IPS DF 4.7 (cell line): ENCODE data around the gene CUL7.
"Not testable (repeated sequence)": the region's sequence is repeated elsewhere in the genome, so short reads cannot be mapped to it uniquely, and the experiment has no call there.

Experiments
- DNase-seq: peaks from one replicate; pipeline ENCODE4 v3.0.0-alpha.2; 2013; ENCODE audit warnings: low spot score; ENCODE audit errors: extremely low read depth

Gene CUL7

DNA sequence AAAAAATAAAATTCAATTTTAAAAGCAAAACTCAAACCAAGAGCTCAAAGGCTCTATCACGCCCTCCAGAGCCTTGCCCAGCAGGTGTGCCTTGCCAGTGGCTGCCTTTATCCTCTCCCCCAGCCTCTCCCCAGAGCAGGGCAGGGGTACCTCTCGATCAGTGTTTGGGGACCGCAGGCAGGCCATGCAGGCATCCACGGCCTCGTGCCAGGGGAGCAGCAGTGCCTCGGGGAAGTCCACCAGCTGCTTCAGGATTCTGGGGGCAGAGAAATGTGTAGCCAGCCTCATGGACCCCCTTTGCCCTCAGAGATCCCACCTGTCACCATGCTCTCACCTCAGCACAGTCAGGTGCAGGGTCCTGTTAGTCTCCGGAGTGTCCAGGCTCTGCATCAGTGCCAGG, 5.7 kb downstream of the CUL7 start:
- no peak for DNase-seq

DNA sequence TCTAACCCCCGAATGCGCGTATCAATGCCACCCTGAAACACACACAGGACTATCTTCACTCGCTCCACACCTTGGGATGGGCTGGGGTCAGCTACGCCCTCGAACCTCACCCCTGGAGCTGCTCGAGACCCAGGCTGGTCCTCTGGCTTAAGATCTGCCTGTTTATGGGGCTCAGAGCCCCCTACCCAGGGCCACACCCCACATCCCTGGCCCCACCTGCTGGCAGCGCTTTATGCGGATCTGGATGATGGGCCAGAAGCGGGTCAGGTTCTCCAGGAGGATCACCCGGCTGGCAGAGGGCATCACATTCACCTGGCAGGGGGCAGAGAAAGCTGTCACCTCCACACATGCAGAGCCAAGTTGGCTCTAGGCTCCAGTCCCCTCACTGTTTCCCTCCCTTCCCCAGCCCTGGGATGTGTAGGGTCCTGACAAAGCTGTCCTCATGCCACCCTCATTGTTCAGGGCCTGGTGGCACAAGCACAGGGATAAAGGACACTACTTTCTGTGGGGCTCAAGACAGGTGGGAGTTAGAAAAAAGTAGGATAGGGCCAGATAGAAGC, 8.2 kb downstream of the CUL7 start:
- no peak for DNase-seq

DNA sequence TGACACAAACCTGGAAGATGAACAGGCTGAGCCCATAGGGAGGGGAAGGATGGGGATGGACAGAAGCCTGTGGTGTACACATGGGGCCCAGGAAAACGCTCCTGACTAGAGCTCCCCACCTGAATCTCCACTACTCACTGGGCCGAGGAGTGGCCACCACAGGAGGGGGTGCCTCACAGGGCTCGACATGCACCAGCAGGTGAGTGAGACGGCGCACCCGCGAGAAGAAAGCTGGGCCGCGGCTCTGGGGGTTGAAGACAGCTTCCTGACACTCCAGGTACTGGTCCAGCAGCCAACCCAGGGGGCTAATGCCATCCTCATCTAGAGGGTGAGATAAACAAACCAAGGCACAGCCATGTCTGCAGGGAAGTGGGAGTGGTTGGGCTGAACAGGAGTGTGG, 10.3 kb downstream of the CUL7 start:
- no peak for DNase-seq

DNA sequence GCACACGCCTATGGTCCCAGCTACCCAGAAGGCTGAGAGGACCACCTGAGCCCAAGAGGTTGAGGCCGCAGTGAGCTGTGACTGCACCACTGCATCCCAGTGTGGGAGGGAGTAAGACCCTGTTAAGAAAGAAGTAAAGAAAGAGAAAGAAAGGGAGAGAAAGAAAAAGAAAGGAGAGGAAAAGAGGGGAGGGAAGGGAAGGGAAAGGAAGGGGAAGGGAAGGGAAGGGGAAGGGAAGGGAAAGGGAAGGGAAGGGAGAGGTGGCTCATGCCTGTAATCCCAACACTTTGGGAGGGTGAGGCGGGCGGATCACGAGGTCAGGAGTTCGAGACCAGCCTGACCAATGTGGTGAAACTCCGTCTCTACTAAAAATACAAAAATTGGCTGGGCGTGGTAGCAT, 12.2 kb downstream of the CUL7 start:
- DNase-seq: not testable (repeated sequence)

DNA sequence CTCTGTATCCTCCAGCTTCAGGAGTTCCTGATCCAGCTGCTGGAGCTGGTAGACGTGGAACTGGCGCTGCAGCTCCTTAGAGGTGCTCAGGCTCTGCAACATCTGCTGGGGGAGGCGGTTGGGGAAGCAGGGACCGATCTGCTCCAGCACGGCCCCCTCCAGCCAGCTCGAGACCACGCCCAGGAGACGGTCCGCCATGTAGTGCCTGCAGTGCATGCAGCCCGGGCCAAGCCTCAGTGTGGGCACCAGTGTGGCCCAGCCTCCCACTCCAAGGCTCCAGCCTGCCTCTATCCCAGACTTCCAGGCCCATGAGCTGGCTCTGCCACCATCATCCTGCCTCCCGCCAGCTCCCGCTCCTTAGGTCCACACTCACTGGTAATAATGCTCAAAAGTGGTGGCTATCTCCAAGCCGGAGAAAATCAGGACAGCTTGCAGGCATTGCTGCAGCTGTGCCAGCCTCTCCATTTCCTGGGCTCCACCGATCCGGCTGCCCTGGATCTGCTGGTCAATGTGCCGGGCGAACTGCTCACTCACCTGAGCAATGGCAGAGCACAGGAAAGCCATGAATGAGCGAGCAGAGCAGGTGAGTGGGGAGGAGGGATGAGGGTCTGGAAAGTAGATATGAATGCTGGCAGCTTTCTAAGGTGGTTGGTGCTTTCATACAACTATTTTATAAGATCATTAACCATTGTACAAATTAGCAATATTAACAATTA, 13.0 kb downstream of the CUL7 start:
- DNase-seq: no peak

DNA sequence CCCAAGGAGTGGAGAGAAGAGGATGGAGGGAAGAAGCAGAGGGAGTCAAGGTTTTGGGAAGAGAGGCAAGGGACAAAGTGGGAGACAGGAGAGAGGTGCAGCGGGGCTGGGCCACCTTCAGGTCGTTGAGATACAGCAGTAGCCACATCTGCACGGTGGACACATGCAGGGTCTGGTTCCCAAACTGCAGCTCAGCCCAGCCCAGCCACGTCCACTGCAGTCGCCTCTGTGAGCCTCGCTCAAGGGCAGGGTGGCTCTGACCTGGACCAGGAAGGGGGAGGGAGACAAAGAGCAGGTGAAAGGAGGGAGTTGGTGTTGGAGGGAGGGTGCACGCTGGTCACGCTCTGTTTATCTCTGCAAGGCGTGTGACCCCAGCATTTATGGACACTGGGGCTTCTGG, 14.9 kb downstream of the CUL7 start:
- DNase-seq: no peak

DNA sequence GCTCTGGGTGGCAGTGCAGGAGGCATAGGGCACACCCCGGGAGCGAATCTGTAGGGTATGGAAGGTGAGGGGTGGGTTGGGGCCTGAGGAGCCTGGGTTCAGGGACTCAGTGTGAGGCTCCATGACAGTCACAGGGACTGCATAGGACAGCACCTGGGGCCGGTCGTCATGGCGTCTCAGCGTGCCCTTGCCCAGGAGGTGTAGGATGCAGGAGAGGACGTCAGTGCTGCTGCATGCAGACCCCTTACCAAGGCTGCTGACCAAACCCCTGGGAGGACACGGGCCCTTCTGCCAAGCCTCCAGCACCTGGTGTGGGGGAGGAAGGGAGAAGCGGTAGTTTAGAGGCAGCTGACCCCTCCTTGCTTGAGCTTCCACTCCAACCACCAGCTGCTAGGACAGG, 15.9 kb downstream of the CUL7 start:
- DNase-seq: no peak

DNA sequence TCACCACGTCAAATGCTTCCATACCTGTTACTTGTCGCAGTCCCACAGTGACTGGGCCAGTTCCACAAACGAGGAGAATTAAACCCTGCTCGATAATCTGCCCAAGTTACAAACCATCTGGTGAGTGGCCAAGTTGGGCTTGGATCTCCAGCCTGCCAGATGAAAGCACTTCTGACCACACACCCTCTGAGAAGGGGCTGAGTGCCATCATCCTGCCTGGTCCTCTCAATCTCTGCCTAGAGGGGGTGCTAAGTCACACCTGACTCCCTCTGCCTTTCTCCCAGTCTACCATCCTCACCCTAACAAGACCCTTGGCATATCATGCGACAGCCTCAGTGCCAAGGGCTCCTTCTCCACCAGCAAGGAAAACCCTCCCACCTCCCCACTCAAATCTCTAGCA, 16.5 kb downstream of the CUL7 start:
- no peak for DNase-seq

DNA sequence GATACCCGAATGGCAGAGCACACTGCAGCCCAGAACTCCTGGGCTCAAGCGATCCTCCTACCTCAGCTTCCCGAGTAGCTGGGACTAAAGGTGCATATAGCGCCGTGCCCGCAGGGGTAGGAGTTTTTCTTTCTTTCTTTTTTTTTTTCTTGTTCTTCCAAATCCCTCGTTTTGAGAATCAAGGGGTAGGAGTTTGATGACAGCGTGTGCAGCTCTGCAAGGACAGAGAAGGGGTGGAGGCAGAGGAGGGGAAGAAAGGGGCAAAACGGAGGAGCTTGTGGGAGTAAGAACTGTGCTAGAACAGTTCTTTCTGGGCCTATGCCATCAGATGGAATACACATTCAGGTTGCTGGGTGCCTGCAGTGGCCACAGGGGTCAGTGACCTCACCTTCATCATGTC, 16.9 kb downstream of the CUL7 start:
- no peak for DNase-seq

DNA sequence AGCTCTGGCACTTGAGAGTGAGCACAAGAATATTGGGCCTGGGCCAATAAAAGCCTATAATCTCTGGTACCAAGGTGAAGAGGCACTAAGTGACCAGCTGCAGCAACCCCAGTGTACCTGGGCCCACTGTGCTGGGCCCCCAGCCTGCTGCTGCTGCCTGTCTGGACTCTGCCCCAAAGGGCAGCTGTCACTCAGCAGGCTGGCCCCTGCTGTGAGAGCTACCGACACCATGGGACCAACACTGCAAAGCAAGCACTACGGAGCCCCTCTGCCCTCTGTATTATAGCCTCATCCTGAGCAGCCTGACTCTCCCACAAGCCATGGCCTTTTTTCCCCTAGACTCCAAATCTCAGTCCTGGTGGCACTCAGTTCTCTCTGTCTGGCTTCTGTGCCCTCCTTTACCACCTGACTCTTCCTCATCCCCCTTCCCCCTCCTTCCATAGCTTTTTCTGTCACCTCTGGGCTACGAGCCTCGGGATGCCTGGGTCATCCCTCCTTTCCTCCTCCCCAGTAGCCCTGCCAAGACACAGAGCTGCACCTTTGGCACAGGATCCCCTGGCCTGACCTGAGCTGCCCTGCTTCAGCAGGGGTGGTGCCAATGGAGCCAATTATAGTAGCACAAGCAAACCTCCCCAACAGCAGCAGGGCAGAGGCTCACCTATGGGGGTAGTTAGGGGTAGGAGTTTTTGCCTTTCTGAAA, 18.0 kb downstream of the CUL7 start:
- no peak for DNase-seq

DNA sequence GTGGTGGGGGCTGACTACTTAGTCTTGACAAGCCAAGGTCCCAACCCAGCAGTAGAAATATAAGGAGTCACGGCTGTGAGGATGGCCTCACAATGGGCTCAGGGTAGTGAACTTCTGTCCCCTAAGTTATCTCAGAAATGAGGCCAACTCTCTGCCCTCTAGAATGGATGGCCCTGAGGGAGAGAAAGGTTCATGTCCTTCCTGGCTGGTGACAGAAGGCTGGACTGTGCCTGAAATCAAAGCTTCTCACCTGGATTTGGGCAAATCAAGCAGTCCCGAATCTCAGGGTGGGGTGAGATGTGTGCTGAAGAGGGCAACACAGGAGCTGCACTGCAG, 19.5 kb downstream of the CUL7 start:
- DNase-seq: no peak

DNA sequence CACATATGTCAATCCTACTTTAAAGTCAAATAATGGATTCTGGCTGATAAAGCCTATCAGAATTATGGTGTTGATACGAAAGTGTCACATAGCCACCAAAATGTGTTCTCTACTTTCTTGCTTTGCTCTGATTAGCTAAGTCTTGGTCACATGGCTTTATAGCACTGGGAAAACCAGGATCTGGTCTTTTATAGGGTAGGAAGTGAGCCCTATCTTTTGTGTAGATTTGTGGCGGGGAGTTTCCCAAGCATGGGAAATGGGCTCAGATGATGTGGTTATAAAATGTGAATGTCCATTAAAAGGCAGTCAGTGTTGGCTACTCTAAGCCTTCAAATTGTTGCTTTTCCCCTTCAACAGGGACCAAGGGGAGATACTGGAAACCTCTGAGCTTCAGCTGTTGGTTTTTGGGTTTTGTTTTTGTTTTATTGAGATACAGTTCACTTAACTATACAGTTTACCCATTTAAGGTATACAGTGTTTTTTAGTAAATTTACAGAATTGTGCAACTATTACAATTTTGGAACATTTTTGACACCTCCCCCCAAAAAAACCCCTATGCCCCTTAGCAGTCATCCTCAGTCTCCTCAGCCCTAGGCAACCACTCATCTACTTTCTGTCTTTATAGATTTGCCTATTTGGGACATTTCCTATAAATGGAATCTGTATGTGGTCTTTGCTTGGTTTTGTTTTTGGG, 20.0 kb downstream of the CUL7 start:
- DNase-seq: no peak

DNA sequence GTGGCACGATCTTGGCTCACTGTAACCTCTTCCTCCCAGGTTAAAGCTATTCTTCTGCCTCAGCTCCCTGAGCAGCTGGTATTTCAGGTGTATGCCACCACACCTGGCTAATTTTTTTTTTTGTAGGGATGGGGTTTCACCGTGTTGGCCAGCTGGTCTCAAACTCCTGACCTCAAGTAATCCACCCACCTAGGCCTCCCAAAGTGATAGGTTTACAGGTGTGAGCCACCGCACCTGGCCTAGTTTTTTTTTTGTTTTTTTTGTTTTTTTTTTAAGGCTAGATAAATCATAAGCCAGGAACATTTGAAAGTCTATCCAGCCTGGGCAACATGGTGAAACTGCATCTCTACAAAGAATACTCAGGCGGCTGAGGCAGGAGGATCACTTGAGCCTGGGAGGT, 21.3 kb downstream of the CUL7 start:
- DNase-seq: no peak

DNA sequence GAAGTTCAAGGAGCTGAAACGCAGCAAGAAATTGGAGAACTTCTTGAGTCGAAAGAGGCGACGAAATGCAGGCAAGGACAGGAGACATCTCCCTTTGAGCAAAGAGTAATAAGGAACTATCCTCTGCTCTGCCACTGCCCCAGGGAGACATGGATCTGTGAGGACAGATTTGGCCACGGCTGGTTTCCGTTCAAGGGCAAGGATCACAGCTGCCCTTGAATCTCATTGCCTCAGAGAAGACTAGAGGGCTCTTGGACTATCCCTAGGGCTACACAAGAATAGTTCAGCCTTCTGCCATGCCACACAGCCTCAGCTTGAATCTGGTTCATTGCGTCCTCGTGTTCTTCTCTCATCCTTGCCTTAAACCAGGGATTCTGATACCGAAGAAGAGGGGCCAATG, 24.5 kb downstream of the CUL7 start:
- no peak for DNase-seq

DNA sequence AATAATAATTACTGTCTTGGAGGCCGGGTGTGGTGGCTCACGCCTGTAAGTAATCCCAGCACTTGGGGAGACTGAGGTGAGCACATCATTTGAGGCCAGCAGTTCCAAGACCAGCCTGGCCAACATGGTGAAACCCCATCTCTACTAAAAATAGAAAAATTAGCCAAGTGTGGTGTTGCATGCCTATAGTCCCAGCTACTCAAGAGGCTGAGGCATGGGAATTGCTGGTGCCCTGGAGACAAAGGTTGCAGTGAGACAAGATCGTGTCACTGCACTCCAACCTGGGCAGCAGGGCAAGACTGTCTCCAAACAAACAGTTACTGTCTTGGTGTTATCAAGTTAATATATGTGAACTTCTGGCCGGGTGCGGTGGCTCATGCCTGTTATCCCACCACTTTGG, 27.3 kb downstream of the CUL7 start:
- DNase-seq: no peak

DNA sequence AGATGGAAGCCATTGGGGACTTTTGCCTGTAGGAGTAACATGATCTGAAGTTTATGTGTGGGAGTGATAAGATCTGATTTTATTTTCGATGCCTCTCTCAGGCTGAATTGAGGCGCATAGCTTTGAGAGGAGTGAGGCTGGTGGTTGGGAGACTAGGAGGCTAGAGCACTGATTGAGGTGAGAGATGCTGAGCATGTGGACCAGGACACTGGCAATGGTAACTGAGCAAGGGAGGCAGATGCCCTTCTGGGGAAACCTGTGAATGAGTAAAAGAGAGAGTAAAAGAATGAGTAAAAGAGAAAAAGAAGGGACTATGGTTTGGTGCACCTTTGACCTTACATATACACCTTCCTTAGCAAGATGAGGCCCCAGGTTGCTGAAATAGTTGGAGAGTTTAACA, 29.2 kb downstream of the CUL7 start:
- no peak for DNase-seq

DNA sequence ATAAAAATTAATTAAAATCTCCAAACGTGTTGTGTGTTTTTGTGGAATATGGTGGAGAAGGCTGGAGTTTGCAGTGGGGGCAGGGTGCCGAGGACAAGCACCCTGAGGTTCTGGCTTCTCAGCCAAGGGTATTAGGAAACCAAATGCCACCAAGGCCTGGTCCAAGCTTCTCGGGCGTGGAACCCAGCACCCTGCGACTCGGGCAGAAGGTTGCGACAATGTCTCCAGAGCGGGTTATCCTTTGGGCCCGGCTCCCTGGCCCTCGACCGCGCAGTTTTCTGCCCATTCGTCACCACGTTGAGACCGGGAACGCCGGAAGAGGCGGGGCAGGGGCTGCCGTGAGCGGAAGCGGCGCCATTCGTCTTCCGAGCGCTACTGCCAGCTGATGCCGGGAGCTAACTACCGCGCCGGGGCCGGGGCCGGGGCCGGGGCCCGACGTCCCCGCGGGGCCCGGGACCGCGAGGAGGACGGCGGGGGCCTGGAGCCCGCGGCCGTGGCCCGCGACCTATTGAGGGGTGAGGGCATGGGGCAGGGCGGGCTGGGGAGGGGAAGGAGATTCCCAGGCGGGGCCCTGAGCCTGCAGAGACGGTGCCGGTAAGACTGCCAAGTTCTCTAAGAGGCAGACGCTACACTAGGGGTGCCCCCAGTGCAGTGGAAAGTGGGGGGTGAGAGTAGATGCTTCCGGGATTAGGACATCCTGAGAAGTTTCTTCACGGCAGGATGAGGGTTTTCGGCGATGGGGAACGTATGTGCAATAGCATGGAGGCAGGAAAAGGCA, 32.2 kb downstream of the CUL7 start, which contains the start of gene RRP36:
RRP36 (plus strand) TSS at position 354 of the 778 bp plus-strand sequence; CDS start at position 386, 32 bp downstream.
- no peak for DNase-seq

DNA sequence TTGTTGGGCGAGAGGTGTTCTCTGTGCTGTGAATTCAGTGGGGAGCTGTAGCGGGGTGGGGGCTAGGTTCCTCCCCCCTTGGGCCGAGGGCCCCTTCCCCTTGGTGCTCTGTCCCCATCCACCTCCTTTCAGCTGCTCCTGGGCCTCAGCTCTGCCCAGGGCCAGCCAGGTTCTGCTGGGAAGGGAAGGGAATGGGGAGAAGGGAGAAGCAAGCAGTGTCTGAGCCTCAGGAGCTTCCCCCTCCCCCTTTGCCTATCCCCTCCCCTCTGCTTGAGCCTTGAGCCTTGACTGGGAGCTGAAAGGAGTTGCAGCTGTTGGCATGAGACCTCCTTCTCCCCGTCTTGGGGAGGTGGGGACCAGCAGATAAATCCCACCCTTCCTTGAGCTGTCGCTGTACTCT, 32.8 kb downstream of the CUL7 start:
- DNase-seq: no peak

DNA sequence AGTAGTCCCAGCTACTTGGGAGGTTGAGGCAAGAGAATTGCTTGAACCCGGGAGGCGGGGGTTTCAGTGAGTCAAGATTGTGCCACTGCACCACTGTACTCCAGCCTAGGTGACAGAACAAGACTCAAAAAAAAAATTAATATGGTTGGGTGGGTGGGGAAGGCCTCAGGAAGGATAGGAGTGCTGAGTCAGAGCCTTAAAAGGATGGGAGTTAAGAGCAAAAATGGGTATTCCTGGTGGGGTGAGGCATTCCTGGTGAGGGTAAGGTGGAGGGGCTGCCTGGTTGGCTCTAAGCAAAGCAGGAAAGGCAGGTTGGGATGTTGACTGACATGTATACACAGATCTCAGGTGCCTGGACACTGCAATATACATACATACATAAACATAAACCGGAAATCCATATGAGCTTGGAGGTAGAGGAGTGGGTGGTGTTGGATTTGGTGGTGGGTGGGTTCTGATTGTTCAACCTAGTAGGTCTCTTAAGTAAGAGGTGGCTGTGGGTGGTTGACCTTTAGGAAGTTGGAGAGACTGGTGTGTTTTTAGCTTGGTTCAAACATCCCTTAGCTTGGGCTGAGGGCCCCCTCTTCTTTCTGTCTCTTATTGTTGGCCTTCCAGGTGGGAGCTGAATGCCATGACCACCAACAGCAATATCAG, 33.5 kb downstream of the CUL7 start:
- no peak for DNase-seq

DNA sequence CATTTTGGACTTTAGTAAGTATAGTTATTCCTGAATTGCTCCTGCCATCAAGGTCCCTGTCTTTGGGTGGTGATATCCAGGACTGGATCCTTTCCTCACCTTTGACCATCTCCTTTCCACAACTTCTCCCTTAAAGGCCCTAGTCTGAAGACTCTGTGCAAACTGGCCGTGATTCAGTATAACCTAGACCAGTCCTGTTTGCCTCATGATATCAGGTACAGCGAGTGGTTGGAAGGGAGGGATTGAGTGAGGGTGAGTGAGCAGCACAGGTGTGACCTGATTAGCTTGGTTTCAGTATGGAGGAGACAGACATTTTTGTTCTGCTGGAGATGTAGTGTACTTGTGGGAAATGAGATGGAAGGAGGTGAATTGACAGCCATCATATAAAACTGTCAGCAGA, 34.5 kb downstream of the CUL7 start:
- DNase-seq: no peak

DNA sequence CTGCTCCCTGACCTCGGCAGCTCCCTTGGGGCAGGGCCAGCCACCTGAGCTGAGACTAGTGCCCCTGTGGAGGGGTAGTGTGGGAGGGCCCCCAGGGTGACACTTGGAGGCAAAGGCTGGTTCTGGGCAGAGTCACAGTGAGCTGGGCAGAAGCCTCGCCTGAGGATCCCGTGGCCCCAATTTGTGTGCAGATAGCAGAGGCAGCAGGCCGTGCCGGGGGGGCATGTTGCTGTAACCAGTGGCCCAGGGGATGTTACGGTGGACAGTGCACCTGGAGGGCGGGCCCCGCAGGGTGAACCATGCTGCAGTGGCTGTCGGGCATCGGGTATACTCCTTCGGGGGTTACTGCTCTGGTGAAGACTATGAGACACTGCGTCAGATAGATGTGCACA, 36.7 kb downstream of the CUL7 start:
- no peak for DNase-seq
